ENCODE results near the gene CIPC. TPM values are rescaled to one million over a fixed set of nuclear protein-coding genes. Genes with fewer than 3 reads are reported as not detected.
A peak's percentile ranks its signal among the peaks of the same experiment; 100 is the strongest.

Gene CIPC
- total RNA-seq, 1 experiment from 2014 or later: 26.6 TPM

DNA sequence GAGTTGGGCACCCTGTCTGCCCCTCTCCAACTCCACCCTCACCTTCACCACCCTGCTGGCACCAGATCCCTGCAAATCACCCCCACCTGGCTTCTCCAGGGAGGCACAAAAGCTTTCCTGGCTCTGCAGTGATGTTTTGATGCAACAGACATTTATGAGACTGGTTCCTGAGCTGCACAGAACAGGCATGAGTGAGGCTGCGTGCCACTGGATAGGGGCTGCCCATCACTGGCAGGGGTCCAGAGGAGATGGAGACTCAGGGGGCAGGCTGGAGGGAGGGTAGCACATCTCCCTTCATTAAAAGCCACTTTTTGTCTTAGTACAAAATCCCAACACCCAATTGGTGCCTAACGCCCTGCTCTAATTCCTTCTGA lies 60.8 kb downstream of the CIPC start:
- DNase-seq (no peak), ATAC-seq (no peak)
- no peaks in the 10 kb centered on the region for H3K9me2 ChIP-seq (replicated peaks; ENCODE audit: low read length)
- POLR2A ChIA-PET (ENCODE audit: unreplicated experiment): no interaction called here
- no peak overlapping the region for H3K9ac ChIP-seq (ENCODE audit: low read length)
- TF ChIP-seq EZH2phosphoT487 (IDR thresholded peaks at IDR 0.05; ENCODE audit: borderline replicate concordance, low read length): no peak
- no peak for TF ChIP-seq CTCF (conservative IDR thresholded peaks at IDR 0.05; ENCODE audit: low read depth, low read length)
- no peak for TF ChIP-seq EZH2 (IDR thresholded peaks at IDR 0.05; ENCODE audit: low read length, unreplicated experiment)
- no peaks in the 10 kb centered on the region for H3K79me2 ChIP-seq (ENCODE audit: low read length)
- no peak overlapping the region for H3K4me3 ChIP-seq (ENCODE audit: low read length)
- no peak overlapping the region for H3K27ac ChIP-seq (ENCODE audit: low read length)
- H3K27me3 ChIP-seq (ENCODE audit: low read length): peaks cover 27% of the 10 kb centered on the region
- H2AFZ ChIP-seq (ENCODE audit: low read length): peak overlapping the region; percentile 80
- no peaks in the 10 kb centered on the region for H3F3A ChIP-seq (ENCODE audit: low read length, unreplicated experiment)
- no peaks in the 10 kb centered on the region for H3K9me3 ChIP-seq (ENCODE audit: low read length)
- no peak overlapping the region for H3K4me2 ChIP-seq (ENCODE audit: low read length)
- intact Hi-C loops (cut with micrococcal nuclease): no loop called here
- H3K4me1 ChIP-seq (ENCODE audit: insufficient read depth, low read length): peaks cover 13% of the 10 kb centered on the region
- H3K36me3 ChIP-seq (ENCODE audit: low read depth, low read length): no peaks in the 10 kb centered on the region
- H4K20me1 ChIP-seq (ENCODE audit: low read length): no peaks in the 10 kb centered on the region
- BruUV-seq (replicated peaks): no TSS peak
- CTCF ChIA-PET: no interaction called here

GRCh38 chr14:77161011-77161410 lies 63.0 kb downstream of the CIPC start:
- Histone ChIP-seq H3K27me3 (ENCODE audit: low read length) (peaks cover 23% of the 10 kb centered on the region), H3K9me3 (ENCODE audit: low read length) (no peaks in the 10 kb centered on the region), H3K79me2 (ENCODE audit: low read length) (no peaks in the 10 kb centered on the region), H3K9me2 (replicated peaks; ENCODE audit: low read length) (no peaks in the 10 kb centered on the region), H3K4me3 (ENCODE audit: low read length) (no peak overlapping the region), H3K27ac (ENCODE audit: low read length) (no peak overlapping the region), H3F3A (ENCODE audit: low read length, unreplicated experiment) (no peaks in the 10 kb centered on the region), H3K4me1 (ENCODE audit: insufficient read depth, low read length) (peaks cover 13% of the 10 kb centered on the region), H3K36me3 (ENCODE audit: low read depth, low read length) (no peaks in the 10 kb centered on the region), H3K4me2 (ENCODE audit: low read length) (no peak overlapping the region), H2AFZ (ENCODE audit: low read length) (no peak overlapping the region), H4K20me1 (ENCODE audit: low read length) (no peaks in the 10 kb centered on the region), H3K9ac (ENCODE audit: low read length) (no peak overlapping the region)
- CTCF ChIA-PET: no interaction called here
- intact Hi-C loops (cut with micrococcal nuclease): no loop called here
- no TSS peak for BruUV-seq (replicated peaks)
- no peak for ATAC-seq
- no peak for DNase-seq
- TF ChIP-seq EZH2phosphoT487 (IDR thresholded peaks at IDR 0.05; ENCODE audit: borderline replicate concordance, low read length) (no peak), EZH2 (IDR thresholded peaks at IDR 0.05; ENCODE audit: low read length, unreplicated experiment) (no peak), CTCF (conservative IDR thresholded peaks at IDR 0.05; ENCODE audit: low read depth, low read length) (no peak)
- POLR2A ChIA-PET (ENCODE audit: unreplicated experiment): no interaction called here

Other genes with a start within 250 kb of the CIPC start
- gene IRF2BPL, start 69.5 kb upstream of the CIPC start, total RNA-seq (2014; rRNA removed): 113 and 146 TPM in 2 replicates
- 0.15 and 0.81 TPM in 2 replicates for gene ZDHHC22, start 43.5 kb downstream of the CIPC start, total RNA-seq (2014; rRNA removed)
- gene TMEM63C, start 83.5 kb downstream of the CIPC start, total RNA-seq (2014; rRNA removed): 4.0 and 5.4 TPM in 2 replicates
- gene NGB, start 172.9 kb downstream of the CIPC start, total RNA-seq (2014; rRNA removed): not detected in 2 replicates
- gene POMT2, start 222.6 kb downstream of the CIPC start, total RNA-seq (2014; rRNA removed): 57.6 and 67.6 TPM in 2 replicates
- 49.9 and 57.4 TPM in 2 replicates for gene GSTZ1, start 222.8 kb downstream of the CIPC start, total RNA-seq (2014; rRNA removed)